ENCODE data around the gene BCL7A. TPM values are rescaled to one million over a fixed set of nuclear protein-coding genes. Genes with fewer than 3 reads are reported as not detected.

Gene BCL7A
- total and polyA plus RNA-seq, 2 experiments from 2014 or later: 9.6 to 14.9 TPM

DNA sequence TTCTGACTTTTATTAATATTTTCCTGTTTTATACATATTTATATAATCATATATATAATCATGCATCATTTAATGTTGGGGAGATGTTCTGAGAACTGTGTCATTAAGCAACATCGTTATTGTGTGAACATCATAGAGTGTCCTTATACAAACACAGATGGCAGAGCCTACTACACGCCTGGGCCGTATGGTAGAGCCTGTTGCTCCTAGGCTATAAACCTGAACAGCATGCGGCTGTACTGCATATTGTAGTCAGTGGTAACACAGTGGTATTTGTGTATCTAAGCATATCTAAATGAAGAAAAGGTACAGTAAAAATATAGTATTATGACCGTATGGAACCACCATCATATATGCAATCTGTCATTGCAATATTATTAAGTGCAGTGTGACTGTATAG is 44.7 kb upstream of the BCL7A start:
- Histone ChIP-seq H3K4me2 (no peak overlapping the region), H3K27me3 (no peaks in the 10 kb centered on the region), H3K36me3 (replicated peaks; ENCODE audit: insufficient read depth, low read depth) (no peaks in the 10 kb centered on the region), H3K9me2 (replicated peaks; ENCODE audit: insufficient read depth) (no peaks in the 10 kb centered on the region), H3K4me3 (no peak overlapping the region), H3K9me3 (ENCODE audit: low read depth) (no peaks in the 10 kb centered on the region), H4K20me1 (ENCODE audit: insufficient read depth, poor library complexity, severe bottlenecking) (no peaks in the 10 kb centered on the region), H3K79me2 (no peaks in the 10 kb centered on the region), H3K27ac (no peak overlapping the region), H3K4me1 (ENCODE audit: insufficient read depth) (no peaks in the 10 kb centered on the region), H2AFZ (no peak overlapping the region)
- 94% methylated on average over 5 of the region's 5 CpGs for WGBS (ENCODE audit: low lambda C conversion rate, missing lambda C conversion rate)
- no peak for TF ChIP-seq EZH2 (IDR thresholded peaks at IDR 0.05; ENCODE audit: borderline replicate concordance)
- DNase-seq (ENCODE audit: low spot score): no peak

GRCh38 chr12:121980191-121980891 is 41.3 kb upstream of the BCL7A start:
- Histone ChIP-seq H3K4me3 (no peak overlapping the region), H2AFZ (no peak overlapping the region), H3K36me3 (replicated peaks; ENCODE audit: insufficient read depth, low read depth) (no peaks in the 10 kb centered on the region), H3K4me2 (no peak overlapping the region), H3K9me3 (ENCODE audit: low read depth) (no peaks in the 10 kb centered on the region), H4K20me1 (ENCODE audit: insufficient read depth, poor library complexity, severe bottlenecking) (no peaks in the 10 kb centered on the region), H3K27me3 (no peaks in the 10 kb centered on the region), H3K4me1 (ENCODE audit: insufficient read depth) (no peaks in the 10 kb centered on the region), H3K9me2 (replicated peaks; ENCODE audit: insufficient read depth) (no peaks in the 10 kb centered on the region), H3K79me2 (no peaks in the 10 kb centered on the region), H3K27ac (no peak overlapping the region)
- 85% methylated on average over 11 of the region's 11 CpGs for WGBS (ENCODE audit: low lambda C conversion rate, missing lambda C conversion rate)
- DNase-seq (ENCODE audit: low spot score): no peak
- TF ChIP-seq EZH2 (IDR thresholded peaks at IDR 0.05; ENCODE audit: borderline replicate concordance) (no peak), EZH2phosphoT487 (IDR thresholded peaks at IDR 0.05; ENCODE audit: low read depth, severe bottlenecking, unreplicated experiment) (no peak)
- TF ChIP-seq, protein P1, sequence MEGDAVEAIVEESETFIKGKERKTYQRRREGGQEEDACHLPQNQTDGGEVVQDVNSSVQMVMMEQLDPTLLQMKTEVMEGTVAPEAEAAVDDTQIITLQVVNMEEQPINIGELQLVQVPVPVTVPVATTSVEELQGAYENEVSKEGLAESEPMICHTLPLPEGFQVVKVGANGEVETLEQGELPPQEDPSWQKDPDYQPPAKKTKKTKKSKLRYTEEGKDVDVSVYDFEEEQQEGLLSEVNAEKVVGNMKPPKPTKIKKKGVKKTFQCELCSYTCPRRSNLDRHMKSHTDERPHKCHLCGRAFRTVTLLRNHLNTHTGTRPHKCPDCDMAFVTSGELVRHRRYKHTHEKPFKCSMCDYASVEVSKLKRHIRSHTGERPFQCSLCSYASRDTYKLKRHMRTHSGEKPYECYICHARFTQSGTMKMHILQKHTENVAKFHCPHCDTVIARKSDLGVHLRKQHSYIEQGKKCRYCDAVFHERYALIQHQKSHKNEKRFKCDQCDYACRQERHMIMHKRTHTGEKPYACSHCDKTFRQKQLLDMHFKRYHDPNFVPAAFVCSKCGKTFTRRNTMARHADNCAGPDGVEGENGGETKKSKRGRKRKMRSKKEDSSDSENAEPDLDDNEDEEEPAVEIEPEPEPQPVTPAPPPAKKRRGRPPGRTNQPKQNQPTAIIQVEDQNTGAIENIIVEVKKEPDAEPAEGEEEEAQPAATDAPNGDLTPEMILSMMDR (IDR thresholded peaks at IDR 0.05; ENCODE audit: poor library complexity): no peak

- H2AFZ ChIP-seq: no peak overlapping the region
- 94% methylated on average over 14 of the region's 14 CpGs for whole genome bisulfite sequencing (ENCODE audit: low lambda C conversion rate, missing lambda C conversion rate)
- no peaks in the 10 kb centered on the region for H3K79me2 ChIP-seq
- H4K20me1 ChIP-seq (ENCODE audit: insufficient read depth, poor library complexity, severe bottlenecking): no peaks in the 10 kb centered on the region
- H3K27ac ChIP-seq: no peak overlapping the region
- H3K4me1 ChIP-seq (ENCODE audit: insufficient read depth): no peaks in the 10 kb centered on the region
- no peak overlapping the region for H3K4me3 ChIP-seq
- H3K4me2 ChIP-seq: no peak overlapping the region
- no peaks in the 10 kb centered on the region for H3K9me2 ChIP-seq (replicated peaks; ENCODE audit: insufficient read depth)
- DNase-seq (ENCODE audit: low spot score): no peak
- H3K36me3 ChIP-seq (replicated peaks; ENCODE audit: insufficient read depth, low read depth): no peaks in the 10 kb centered on the region
- no peaks in the 10 kb centered on the region for H3K9me3 ChIP-seq (ENCODE audit: low read depth)
- no peak for TF ChIP-seq EZH2phosphoT487 (IDR thresholded peaks at IDR 0.05; ENCODE audit: low read depth, severe bottlenecking, unreplicated experiment)
- TF ChIP-seq, protein P1 (IDR thresholded peaks at IDR 0.05; ENCODE audit: poor library complexity): no peak
- no peak for TF ChIP-seq EZH2 (IDR thresholded peaks at IDR 0.05; ENCODE audit: borderline replicate concordance)
- no peaks in the 10 kb centered on the region for H3K27me3 ChIP-seq
Observed at GRCh38 chr12:121980892-121981272, 40.8 kb upstream of the BCL7A start.

GRCh38 chr12:121981456-121981855 is 40.2 kb upstream of the BCL7A start:
- no peaks in the 10 kb centered on the region for H3K79me2 ChIP-seq
- no peaks in the 10 kb centered on the region for H3K9me3 ChIP-seq (ENCODE audit: low read depth)
- no peak overlapping the region for H3K4me3 ChIP-seq
- no peaks in the 10 kb centered on the region for H3K4me1 ChIP-seq (ENCODE audit: insufficient read depth)
- H2AFZ ChIP-seq: no peak overlapping the region
- H3K4me2 ChIP-seq: no peak overlapping the region
- no peaks in the 10 kb centered on the region for H3K9me2 ChIP-seq (replicated peaks; ENCODE audit: insufficient read depth)
- no peaks in the 10 kb centered on the region for H4K20me1 ChIP-seq (ENCODE audit: insufficient read depth, poor library complexity, severe bottlenecking)
- DNase-seq (ENCODE audit: low spot score): no peak
- no peaks in the 10 kb centered on the region for H3K27me3 ChIP-seq
- H3K36me3 ChIP-seq (replicated peaks; ENCODE audit: insufficient read depth, low read depth): no peaks in the 10 kb centered on the region
- TF ChIP-seq, protein P1 (IDR thresholded peaks at IDR 0.05; ENCODE audit: poor library complexity): no peak
- WGBS (ENCODE audit: low lambda C conversion rate, missing lambda C conversion rate): 96% methylated on average over 8 of the region's 8 CpGs
- no peak overlapping the region for H3K27ac ChIP-seq

All from hepatocyte (in vitro differentiated cells).